ENCODE results near the gene TF.

GRCh38 chr3:133767607-133768006 lies 21.4 kb downstream of the TF start:
- TF ChIP-seq, protein P1, sequence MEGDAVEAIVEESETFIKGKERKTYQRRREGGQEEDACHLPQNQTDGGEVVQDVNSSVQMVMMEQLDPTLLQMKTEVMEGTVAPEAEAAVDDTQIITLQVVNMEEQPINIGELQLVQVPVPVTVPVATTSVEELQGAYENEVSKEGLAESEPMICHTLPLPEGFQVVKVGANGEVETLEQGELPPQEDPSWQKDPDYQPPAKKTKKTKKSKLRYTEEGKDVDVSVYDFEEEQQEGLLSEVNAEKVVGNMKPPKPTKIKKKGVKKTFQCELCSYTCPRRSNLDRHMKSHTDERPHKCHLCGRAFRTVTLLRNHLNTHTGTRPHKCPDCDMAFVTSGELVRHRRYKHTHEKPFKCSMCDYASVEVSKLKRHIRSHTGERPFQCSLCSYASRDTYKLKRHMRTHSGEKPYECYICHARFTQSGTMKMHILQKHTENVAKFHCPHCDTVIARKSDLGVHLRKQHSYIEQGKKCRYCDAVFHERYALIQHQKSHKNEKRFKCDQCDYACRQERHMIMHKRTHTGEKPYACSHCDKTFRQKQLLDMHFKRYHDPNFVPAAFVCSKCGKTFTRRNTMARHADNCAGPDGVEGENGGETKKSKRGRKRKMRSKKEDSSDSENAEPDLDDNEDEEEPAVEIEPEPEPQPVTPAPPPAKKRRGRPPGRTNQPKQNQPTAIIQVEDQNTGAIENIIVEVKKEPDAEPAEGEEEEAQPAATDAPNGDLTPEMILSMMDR (optimal IDR thresholded peaks at IDR 0.05 in 1 of 3, IDR thresholded peaks at IDR 0.05 in 1 of 3, conservative IDR thresholded peaks at IDR 0.05 in 1 of 3; ENCODE audit: extremely low read depth in 1 of 3, insufficient read depth in 2 of 3, low read length in 3 of 3), result no peak
- no peak for TF ChIP-seq EZH2 (IDR thresholded peaks at IDR 0.05; ENCODE audit: low read length)
